Measurements from ENCODE around the gene EPHB2.
"Not testable (repeated sequence)": the region's sequence is repeated elsewhere in the genome, so short reads cannot be mapped to it uniquely, and the experiment has no call there.

- TF ChIP-seq CTCF (IDR thresholded peaks at IDR 0.05; ENCODE audit: low read depth, low read length); POLR2A (IDR thresholded peaks at IDR 0.05; ENCODE audit: extremely low read depth, insufficient read length): not testable (repeated sequence)
These were observed 234.5 kb downstream of the EPHB2 start for GRCh38 chr1:22945171-22945570.
